Stimulated activated CD4-positive, alpha-beta T cell treated with anti-CD3 and anti-CD28 coated beads, Interleukin-4, amount 100 ng/mL, for 4 hours (primary cell): ENCODE data around the gene BABAM1.
"Not testable (repeated sequence)": the region's sequence is repeated elsewhere in the genome, so short reads cannot be mapped to it uniquely, and the experiment has no call there.

Experiments used
- DNase-seq, 2 experiments: peaks; one replicate each; pipeline ENCODE4 v3.0.0-alpha.2; 2020

Gene BABAM1

GRCh38 chr19:17243830-17244617, 23.2 kb upstream of the BABAM1 start:
- no peak for DNase-seq

- DNase-seq = no peak
Measured at GRCh38 chr19:17244618-17245534, 22.4 kb upstream of the BABAM1 start.

DNA sequence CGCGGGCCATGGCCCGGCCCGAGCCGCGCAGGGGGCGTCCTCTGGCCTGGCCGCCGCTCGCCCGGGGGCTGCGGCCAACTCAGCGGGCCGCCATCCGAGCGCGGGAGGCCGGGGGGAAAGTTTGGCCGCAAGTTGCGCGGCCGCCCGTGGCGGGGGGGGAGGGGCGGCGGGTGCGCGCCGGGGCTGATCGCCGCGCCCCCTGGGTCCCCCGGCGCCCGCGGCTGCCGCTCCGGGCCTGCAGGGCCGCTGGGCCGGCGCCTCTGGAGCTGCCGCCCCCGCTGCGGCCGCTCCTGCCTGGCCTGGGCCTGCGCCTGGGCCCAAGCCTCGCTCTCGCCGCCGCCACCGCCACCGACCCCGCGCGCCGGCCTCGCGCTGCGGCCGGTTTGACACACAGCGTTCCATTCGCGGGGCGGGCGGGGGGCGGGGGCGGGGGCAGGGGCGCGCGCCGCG, 21.7 kb upstream of the BABAM1 start, which contains the start of gene NR2F6:
Gene NR2F6 (minus strand): TSS at position 385 of the 450 bp plus-strand sequence. CDS start 699 bp downstream, outside the sequence.
- no peak for DNase-seq

GRCh38 chr19:17246681-17247425, 20.4 kb upstream of the BABAM1 start:
- no peak for DNase-seq

DNA sequence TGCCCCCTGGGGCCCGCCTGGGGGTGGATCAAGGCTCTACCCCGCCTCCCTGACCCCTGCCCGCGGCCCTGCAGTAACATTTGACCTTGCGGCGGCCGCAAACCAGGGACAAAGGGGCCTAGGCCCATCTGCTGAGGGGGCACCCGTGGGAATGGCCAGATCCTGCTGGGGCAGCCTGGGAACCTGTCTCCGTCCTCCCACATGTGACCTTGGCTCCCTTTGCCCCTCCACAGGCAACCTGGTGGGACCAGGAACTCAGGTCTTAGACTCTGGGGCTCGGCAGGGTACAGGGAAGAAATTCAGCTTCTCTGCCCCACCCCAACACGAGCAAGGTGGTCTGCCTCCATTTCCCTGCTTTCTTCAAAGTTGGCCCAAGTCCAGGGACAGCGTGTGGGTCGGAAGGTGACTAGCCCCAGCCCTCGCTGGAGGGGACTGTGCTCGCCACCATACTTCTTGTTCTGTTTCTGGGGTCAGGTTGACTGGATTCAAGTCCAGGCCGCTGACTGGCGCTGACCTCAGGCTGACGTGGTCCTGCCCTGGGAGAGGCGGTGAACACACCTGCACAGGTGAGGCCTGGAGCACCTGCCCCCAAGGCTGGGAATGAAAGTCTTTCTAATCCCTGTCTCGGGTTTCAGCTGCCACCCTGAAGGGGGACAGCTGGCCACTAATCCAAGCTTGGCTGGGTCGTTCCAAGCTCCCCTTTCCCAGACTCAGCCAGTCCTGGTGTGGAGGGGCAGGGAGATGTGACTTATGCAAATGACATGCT, 19.0 kb upstream of the BABAM1 start:
- no peak for DNase-seq

GRCh38 chr19:17249887-17250548, 17.2 kb upstream of the BABAM1 start:
- no peak for DNase-seq

DNA sequence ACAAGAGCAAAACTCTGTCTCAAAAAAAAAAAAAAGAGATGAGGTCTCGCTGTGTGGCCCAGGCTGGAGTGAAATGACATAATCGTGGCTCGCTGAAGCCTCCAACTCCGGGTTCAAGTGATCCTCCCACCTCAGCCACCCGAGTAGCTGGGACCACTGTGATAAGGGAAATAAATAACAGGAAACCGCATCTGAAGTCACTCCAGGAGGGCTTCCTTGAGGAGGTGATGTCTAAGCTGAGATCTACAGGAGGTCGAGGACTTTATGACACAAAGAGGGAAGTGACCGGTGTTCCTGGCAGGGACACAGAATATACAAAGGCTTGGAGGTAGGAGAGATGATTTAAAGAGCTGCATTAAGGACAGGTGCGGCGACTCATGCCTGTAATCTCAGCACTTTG, 12.6 kb upstream of the BABAM1 start:
- no peak for DNase-seq

- no peak for DNase-seq
Measured at GRCh38 chr19:17255150-17255621, 12.1 kb upstream of the BABAM1 start.

GRCh38 chr19:17256130-17256529, 11.1 kb upstream of the BABAM1 start:
- no peak for DNase-seq

DNA sequence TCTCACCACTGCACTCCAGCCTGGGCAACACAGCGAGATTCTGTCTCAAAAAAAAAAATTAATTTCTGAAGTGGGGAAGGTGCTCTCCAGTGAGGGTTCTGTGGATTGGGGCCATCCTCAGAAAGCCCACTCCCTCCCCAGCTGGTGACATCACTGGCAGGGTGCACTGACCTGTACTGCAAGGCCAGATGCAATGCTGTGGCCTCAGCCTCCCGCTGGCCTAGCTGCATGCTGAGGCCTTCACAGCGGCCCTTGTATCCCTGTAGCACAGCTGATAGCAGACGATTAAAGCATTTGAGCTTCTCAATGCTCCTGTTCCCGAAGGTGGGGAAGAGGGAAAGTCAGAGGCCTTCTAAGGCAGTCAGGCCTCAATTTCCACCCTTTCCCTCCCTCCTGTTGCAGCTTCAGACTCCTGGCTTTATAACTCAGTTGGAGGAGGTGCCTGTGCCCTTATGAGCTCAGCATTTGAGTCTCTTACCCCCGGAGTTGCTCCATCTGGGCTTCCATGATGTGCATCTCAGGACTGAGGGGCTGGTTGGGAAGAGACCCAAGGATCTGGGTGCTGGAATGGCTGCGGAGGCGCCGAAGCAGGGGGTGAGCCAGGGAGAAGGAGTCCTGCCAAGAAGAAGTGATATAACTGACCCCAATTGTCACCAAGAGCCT, 8.0 kb upstream of the BABAM1 start:
- no peak for DNase-seq

DNA sequence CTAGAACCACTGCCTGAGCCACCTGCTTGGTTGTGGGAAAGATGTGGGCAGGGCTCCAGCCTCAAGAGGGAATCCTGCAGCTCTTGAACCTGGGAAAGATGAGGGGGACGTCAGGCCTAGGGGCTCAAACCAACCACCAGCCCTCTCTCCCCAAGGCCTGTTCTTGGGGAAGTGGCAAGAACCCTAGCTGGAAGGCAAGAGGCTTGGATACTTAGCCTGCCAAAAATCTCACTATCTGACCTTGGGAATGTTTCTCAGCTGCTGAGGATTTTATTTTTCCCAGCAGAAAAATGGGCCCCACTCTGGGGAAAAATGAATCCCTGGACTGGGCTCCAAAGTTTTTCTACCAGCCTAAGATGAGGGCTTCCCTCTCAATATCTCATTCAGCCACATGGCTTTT, 7.3 kb upstream of the BABAM1 start:
- DNase-seq = no peak

GRCh38 chr19:17260842-17261325, 6.4 kb upstream of the BABAM1 start:
- DNase-seq = peak; percentile 81 to 89

- no peak for DNase-seq
Measured at GRCh38 chr19:17262557-17262956, 4.7 kb upstream of the BABAM1 start.

- no peak for DNase-seq
Measured at GRCh38 chr19:17263712-17264640, 3.3 kb upstream of the BABAM1 start.

DNA sequence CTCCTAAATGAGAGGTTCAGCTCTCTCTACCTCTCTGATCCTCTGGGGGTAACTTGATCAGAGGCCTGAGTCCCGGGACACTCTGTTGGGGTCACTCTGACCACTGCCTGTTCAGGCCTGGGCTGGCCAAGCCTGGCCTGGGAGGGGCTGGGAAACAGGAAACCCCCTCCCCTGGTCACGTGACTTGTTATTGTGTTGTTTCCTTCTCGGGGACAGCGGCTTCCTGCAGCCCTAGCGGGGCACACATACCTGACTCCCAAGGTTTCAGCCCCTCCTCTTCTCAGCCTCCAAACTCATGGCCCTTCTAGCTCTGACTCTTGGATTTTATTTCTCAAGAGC, 2.6 kb upstream of the BABAM1 start, which contains the start of gene USHBP1:
Gene USHBP1 (minus strand): TSS at position 105 of the 339 bp plus-strand sequence. CDS start 446 bp downstream, outside the sequence.
- DNase-seq = no peak

- no peak for DNase-seq
Measured at GRCh38 chr19:17266026-17266425, 1.2 kb upstream of the BABAM1 start.

- DNase-seq = no peak
Measured at GRCh38 chr19:17266589-17266974, 661 bp upstream of the BABAM1 start.

GRCh38 chr19:17268754-17269153, 1.5 kb downstream of the BABAM1 start:
- DNase-seq = no peak

DNA sequence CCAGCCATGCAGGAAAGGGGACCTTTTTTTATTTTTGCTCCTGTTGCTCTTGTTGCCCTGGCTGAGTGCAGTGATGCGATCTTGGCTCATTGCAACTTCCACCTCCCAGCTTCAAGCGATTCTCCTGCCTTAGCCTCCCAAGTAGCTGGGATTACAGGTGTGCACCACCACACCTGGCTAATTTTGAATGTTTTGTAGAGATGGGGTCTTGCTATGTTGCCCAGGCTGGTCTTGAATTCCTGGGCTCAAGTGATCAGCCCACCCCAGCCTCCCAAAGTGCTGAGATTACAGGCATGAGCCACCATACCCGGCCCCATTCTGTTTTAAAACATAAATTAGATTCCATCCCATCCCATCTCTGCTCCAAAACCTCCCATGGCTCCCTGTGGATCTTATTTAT, 7.6 kb downstream of the BABAM1 start:
- not testable (repeated sequence) for DNase-seq
